ENCODE measurements around the gene HEATR1. TPM values are rescaled to one million over a fixed set of nuclear protein-coding genes. Genes with fewer than 3 reads are reported as not detected.

HEATR1 gene
- total RNA-seq, result 34.9 and 45.6 TPM in 2 replicates

GRCh38 chr1:236603991-236604904, at the start of gene HEATR1:
Gene HEATR1 (minus strand): TSS chr1:236604516. CDS start chr1:236604095, 421 bp downstream.

GRCh38 chr1:236523704-236524141, 80.6 kb downstream of the HEATR1 start, which contains the start of gene LGALS8:
Gene LGALS8 (plus strand): TSS chr1:236523982. CDS start chr1:236526071, 2,089 bp downstream.

Other genes with a start within 250 kb of the HEATR1 start
- gene EDARADD, start 210.2 kb downstream of the HEATR1 start, total RNA-seq, result 0.25 and 0.55 TPM in 2 replicates
- 59.0 and 81.0 TPM in 2 replicates for gene LGALS8, start 80.5 kb downstream of the HEATR1 start, total RNA-seq
- under 0.01 and 0.66 TPM in 2 replicates for gene ACTN2, start 82.0 kb upstream of the HEATR1 start, total RNA-seq
- gene MTR, start 190.8 kb upstream of the HEATR1 start, total RNA-seq, result 34.5 and 39.8 TPM in 2 replicates

Data from uterine smooth muscle cell (primary cell).